Measurements from ENCODE around the gene CLEC12A. TPM values are rescaled to one million over a fixed set of nuclear protein-coding genes. Genes with fewer than 3 reads are reported as not detected.

CLEC12A gene
- total and polyA plus RNA-seq, 2 of the 13 experiments (the other 11 are each of a cell fraction or from before 2014, with no cell fraction given), result not detected

GRCh38 chr12:9999016-9999415, 27.8 kb downstream of the CLEC12A start, which contains the start of gene CLEC1B:
CLEC1B (minus strand) TSS chr12:9999121; CDS start chr12:9999100, 21 bp downstream.
- FAIRE-seq (no peak), ATAC-seq (no peak), DNase-seq (ENCODE audit: low spot score) (no peak)
- Histone ChIP-seq H3K9me3 (ENCODE audit: low read length) (no peaks in the 10 kb centered on the region), H3K27ac (ENCODE audit: extremely low read length, insufficient read depth, low read length) (no peak within 1 kb of the TSS), H3K4me2 (ENCODE audit: low read depth, low read length) (no peak within 1 kb of the TSS), H3K4me3 (replicated peaks in 1 of 3; ENCODE audit: insufficient read depth in 1 of 3, low read depth in 2 of 3, low read length in 3 of 3) (no peak within 1 kb of the TSS), H2AFZ (ENCODE audit: low read length) (no peak within 1 kb of the TSS), H3K79me2 (ENCODE audit: insufficient read depth, low read length) (no peaks in the 10 kb centered on the region), H3K27me3 (ENCODE audit: control insufficient read depth in 1 of 2, insufficient read depth in 2 of 2, low read length in 2 of 2) (peaks cover 0 to under 1% of the 10 kb centered on the region in 2 experiments; a peak in 1 of 5 replicates), H3K4me1 (ENCODE audit: insufficient read depth, low read length) (no peaks in the 10 kb centered on the region), H3K36me3 (replicated peaks in 1 of 2; ENCODE audit: control insufficient read depth in 1 of 2, insufficient read depth in 2 of 2, low read length in 2 of 2) (no peaks in the 10 kb centered on the region), H4K20me1 (ENCODE audit: insufficient read depth, low read length) (no peaks in the 10 kb centered on the region), H3K9ac (ENCODE audit: insufficient read depth, low read depth, low read length) (no peak within 1 kb of the TSS)
- BruUV-seq (replicated peaks), result no TSS peak
- in situ Hi-C loops (cut with HindIII; ENCODE audit: extremely low pct_ligation_motif_present, low pct_unique_long_range_greater_than_20kb) (no loop called here), intact Hi-C loops (cut with micrococcal nuclease; ENCODE audit: unreplicated experiment) (no loop called here)
- CTCF ChIA-PET (ENCODE audit: low intra/inter-chr PET ratio, low total read pairs), result no interaction called here
- TF ChIP-seq ZNF788 (CRISPR knock-in tag; IDR thresholded peaks at IDR 0.05; ENCODE audit: borderline replicate concordance), result no peak
- POLR2A ChIA-PET, result no interaction called here
- 5% methylated on average over 3 of the region's 3 CpGs for WGBS (ENCODE audit: low lambda C conversion rate)

- Histone ChIP-seq H3K27me3 (ENCODE audit: control insufficient read depth in 1 of 2, insufficient read depth in 2 of 2, low read length in 2 of 2) (no peaks in the 10 kb centered on the region), H3K79me2 (ENCODE audit: insufficient read depth, low read length) (no peaks in the 10 kb centered on the region), H3K4me1 (ENCODE audit: insufficient read depth, low read length) (no peaks in the 10 kb centered on the region), H3K4me2 (ENCODE audit: low read depth, low read length) (no peak overlapping the region), H3K36me3 (replicated peaks in 1 of 2; ENCODE audit: control insufficient read depth in 1 of 2, insufficient read depth in 2 of 2, low read length in 2 of 2) (no peaks in the 10 kb centered on the region), H2AFZ (ENCODE audit: low read length) (no peak overlapping the region), H3K9me3 (ENCODE audit: low read length) (no peaks in the 10 kb centered on the region), H3K4me3 (replicated peaks in 1 of 3; ENCODE audit: insufficient read depth in 1 of 3, low read depth in 2 of 3, low read length in 3 of 3) (no peak overlapping the region), H3K9ac (ENCODE audit: insufficient read depth, low read depth, low read length) (no peak overlapping the region), H4K20me1 (ENCODE audit: insufficient read depth, low read length) (no peaks in the 10 kb centered on the region), H3K27ac (ENCODE audit: extremely low read length, insufficient read depth, low read length) (no peak overlapping the region)
- ChIA-PET CTCF (ENCODE audit: low intra/inter-chr PET ratio, low total read pairs) (no interaction called here), POLR2A (no interaction called here)
- in situ Hi-C loops (cut with HindIII; ENCODE audit: extremely low pct_ligation_motif_present, low pct_unique_long_range_greater_than_20kb), result no loop called here
- no peak for ATAC-seq
- WGBS (ENCODE audit: low lambda C conversion rate), result 2% methylated on average over 4 of the region's 4 CpGs
- no TSS peak for BruUV-seq (replicated peaks)
- no peak for FAIRE-seq
- DNase-seq (ENCODE audit: low spot score), result no peak
- intact Hi-C loops (cut with micrococcal nuclease; ENCODE audit: unreplicated experiment), result no loop called here
- TF ChIP-seq SMAD3 (CRISPR knock-in tag; IDR thresholded peaks at IDR 0.05) (no peak), ZNF232 (CRISPR knock-in tag; IDR thresholded peaks at IDR 0.05; ENCODE audit: borderline replicate concordance) (no peak), ZSCAN30 (CRISPR knock-in tag; IDR thresholded peaks at IDR 0.05) (no peak)
These were observed 30.1 kb downstream of the CLEC12A start for GRCh38 chr12:10001171-10001776.

Measured in HepG2 (cell line).